Measurements from ENCODE around the gene ZEB2.

GRCh38 chr2:144490017-144490416, 29.9 kb downstream of the ZEB2 start:
- TF ChIP-seq ZNF740 (CRISPR knock-in tag; IDR thresholded peaks at IDR 0.05) (no peak), HCFC1 (IDR thresholded peaks at IDR 0.05; ENCODE audit: low read depth, low read length) (no peak), ZSCAN21 (CRISPR knock-in tag; IDR thresholded peaks at IDR 0.05; ENCODE audit: borderline replicate concordance) (no peak), CHD4 (IDR thresholded peaks at IDR 0.05; ENCODE audit: borderline replicate concordance, low read length) (no peak), ZNF292 (CRISPR knock-in tag; IDR thresholded peaks at IDR 0.05; ENCODE audit: borderline replicate concordance, low read depth) (no peak), POLR2G (IDR thresholded peaks at IDR 0.05; ENCODE audit: low read depth, low read length) (no peak), MAX (IDR thresholded peaks at IDR 0.05) (no peak), JUN (CRISPR knock-in tag; IDR thresholded peaks at IDR 0.05) (no peak), POLR2AphosphoS5 (IDR thresholded peaks at IDR 0.05; ENCODE audit: low read depth, low read length) (no peak), JUNB (CRISPR knock-in tag; IDR thresholded peaks at IDR 0.05; ENCODE audit: borderline replicate concordance) (no peak), CTCF (CRISPR knock-in tag; IDR thresholded peaks at IDR 0.05) (no peak), POLR2A (IDR thresholded peaks at IDR 0.05; ENCODE audit: insufficient read depth in 1 of 2, low read depth in 2 of 2, low read length in 2 of 2) (no peak), ZNF24 (IDR thresholded peaks at IDR 0.05) (no peak)

Data from HepG2 (cell line).